GOT3 (cell line): Measurements from ENCODE around the gene TRIM17.

Source experiments
- DNase-seq: peaks from one replicate; lab custom pipeline; 2025; ENCODE audit warnings: mixed read lengths; lab: John Stamatoyannopoulos, UW

TRIM17 gene

DNA sequence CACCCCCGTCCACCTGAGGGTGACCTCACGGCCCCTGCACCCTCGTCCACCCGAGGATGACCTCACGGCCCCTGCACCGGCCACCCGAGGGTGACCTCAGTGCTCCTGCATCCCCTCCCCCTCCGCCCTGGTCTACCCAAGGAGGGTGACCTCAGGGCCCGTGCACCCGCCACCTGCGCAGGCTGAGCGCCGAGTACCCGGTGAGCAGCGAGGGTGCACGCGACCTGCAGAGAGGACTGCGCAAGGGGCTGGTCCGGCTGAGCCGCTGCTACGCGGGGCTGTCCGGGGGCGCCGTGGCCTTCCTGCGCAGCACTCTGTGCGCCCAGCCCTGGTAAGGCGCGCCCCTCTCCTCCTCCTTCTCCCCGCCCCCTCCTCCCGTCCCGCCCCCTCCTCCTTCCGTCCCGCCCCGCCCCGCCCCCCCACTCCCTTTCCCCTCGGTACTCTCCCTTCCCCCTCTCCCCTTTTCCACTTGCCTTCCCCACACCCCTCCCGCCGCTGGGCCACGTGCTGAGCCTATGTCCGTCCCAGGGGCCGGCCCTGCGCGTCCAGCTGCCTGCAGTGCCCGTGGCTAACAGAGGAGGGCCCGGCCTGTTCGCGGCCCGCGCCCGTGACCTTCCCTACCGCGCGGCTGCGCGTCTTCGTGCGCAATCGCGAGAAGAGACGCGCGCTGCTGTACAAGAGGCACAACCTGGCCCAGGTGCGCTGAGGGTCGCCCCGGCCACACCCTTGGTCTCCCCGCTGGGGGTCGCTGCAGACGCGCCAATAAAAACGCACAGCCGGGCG is 38.4 kb downstream of the TRIM17 start:
- DNase-seq = no peak

DNA sequence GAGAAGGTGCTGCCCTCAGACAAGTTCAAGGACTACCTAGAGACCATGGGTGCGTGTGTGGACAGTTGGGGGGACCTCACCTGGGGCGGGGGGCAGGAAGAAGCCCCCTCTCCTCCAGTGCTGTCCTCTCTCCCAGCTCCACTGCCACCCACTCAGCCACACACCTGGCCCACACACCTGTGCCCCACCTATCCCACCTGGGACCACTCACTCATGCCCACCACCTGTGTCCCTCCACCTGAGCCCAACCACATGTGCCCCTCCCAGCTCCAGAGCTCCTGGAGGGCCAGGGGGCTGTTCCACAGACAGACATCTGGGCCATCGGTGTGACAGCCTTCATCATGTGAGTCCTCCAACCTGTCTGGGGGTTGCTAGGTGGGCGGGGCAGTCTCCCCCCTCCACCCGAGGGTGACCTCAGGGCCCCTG is 39.0 kb downstream of the TRIM17 start:
- DNase-seq = no peak

DNA sequence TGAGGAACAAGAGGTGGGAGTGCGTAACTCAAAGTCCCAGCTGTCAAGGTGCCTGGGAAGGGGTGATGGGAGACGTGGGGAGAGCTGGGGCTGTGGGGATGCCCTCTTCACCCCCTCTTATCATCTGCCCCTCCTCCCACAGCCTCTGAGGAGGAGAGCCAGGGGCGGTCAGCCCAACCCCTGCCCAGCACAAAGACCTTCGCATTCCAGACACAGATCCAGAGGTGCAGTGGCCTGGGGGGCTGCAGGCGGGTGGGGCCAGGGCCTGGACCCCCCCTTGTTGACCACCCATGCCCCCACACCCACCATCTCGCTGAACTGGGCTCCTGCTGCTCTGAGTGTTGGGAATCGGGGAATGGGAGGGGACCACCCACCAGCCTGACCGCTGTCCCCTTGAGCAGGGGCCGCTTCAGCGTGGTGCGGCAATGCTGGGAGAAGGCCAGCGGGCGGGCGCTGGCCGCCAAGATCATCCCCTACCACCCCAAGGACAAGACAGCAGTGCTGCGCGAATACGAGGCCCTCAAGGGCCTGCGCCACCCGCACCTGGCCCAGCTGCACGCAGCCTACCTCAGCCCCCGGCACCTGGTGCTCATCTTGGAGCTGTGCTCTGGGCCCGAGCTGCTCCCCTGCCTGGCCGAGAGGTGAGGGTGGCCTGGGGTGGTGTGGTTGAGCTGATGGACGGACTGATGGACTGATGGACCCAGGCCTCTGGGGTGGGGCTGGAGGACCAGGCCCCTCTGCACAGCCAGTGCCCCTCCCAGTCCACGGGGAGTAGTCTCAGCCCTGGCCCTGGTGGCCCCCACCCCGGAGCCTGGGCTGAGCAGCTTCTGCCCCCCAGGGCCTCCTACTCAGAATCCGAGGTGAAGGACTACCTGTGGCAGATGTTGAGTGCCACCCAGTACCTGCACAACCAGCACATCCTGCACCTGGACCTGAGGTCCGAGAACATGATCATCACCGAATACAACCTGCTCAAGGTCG is 39.7 kb downstream of the TRIM17 start:
- DNase-seq = no peak

DNA sequence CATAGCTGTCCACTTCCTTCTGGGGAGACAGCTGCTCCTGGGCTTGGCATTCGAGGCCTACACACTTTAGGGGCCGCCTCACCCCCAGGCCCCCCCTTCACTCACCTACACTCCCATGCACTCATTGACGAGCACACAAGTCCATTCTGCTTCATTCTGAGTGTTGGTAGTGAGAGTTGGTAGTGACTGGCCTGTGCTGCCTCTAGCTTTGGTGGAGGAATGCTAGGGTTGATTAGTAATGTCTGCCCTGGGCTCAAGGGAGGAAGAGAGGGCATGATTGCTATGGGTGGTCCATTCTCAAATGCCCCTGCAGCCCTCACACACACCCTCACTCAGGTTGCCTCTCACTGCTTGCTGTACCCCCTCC is 40.4 kb downstream of the TRIM17 start:
- no peak for DNase-seq

DNA sequence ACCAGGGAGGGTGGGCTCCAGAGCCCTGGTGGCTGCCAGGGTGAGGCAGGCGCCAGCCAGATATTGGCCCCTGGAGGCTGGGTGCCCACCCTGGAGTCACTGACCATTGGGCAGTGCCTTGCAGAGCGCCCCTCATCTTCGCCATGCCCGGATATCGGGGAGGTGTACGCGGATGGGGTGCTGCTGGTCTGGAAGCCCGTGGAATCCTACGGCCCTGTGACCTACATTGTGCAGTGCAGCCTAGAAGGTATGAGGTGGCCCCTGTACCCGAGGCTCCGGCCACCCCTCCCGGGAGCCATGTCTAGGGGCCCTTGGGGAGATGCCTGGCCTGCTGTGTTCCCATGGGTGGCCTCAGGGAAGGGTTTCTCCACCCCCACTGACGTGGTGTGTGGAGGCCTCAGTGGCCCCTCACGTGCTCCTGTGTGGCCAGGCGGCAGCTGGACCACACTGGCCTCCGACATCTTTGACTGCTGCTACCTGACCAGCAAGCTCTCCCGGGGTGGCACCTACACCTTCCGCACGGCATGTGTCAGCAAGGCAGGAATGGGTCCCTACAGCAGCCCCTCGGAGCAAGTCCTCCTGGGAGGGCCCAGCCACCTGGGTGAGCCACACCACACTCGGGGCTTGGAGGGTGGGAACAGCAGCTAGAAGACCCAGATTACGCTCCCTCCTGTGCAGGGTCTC is 40.9 kb downstream of the TRIM17 start:
- no peak for DNase-seq

DNA sequence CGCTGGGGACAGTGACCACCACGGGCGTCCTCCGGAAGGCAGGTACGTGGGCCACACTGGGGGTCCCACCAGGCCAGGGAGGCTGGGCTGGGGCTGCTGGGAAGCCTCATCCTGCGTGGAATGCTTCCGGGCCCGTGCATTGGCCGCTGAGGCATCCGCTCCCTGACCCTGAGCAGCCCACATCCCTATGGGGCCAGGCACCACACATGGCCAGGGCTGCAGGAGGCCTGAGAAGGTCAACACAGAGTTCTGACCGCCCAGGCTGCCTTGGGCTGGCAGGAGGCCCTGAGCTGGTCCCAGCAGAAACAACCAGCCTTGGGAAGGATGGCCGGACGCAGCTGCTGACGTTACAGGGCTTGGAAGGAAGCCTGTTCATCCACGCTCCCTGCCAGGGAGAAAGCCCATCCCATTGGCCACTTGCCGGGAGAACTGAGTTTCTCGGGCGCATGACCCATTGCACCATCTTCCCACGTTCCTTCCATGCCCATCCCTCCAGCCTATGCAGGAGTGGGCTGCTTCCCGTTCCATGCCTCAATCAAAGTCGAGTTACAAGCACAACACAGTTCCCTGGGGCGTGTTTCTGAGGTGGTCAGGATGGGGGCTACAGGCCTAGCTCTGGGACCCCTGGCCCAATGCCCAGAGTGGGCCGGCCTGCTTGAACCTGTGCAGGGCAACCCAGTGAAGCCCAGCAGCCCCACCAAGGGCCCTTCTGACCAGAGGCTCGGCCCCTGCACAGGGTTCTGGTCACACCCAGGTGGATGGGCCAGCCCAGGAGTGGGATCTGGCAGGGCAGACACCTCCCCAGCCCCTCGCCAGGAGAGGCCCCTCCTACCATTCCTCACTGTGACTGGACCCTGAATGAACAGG is 41.7 kb downstream of the TRIM17 start:
- peak; percentile 97 for DNase-seq

DNA sequence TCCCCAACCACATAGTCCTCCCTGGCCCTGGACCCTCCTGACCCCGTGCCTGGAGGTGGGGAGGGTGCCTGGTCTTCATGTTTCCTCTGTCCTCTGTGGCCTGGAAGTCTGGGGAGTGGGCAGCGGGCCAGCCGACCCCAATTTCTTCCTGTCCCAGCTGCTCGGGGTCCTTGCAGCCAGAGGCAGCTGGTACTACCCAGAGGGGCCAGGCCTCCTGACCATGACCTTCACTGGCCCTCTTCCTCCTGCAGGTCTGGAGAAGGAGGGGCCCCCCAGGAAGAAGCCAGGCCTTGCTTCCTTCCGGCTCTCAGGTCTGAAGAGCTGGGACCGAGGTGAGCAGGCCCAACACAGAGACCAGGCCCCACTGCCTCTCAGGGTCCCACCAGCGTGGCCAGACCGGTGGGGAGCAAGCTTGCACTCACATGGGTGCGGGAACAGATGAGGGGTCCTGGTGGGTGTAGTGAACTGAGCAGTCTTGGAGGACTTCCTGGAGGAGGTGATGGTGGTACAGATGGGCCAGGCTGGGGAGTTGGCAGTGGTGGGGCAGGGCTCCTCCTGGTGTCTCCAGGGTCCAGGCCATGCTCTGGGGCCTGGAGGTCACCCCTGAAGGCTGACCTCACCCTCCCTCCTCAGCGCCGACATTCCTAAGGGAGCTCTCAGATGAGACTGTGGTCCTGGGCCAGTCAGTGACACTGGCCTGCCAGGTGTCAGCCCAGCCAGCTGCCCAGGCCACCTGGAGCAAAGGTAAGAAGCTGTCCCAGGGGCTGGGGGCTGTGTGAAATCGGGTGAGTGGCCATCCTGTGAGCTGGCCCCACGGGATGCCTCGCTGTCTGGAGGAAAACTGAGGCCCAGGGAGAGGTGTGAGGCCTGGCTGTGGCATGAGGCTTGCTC is 42.7 kb downstream of the TRIM17 start:
- no peak for DNase-seq

DNA sequence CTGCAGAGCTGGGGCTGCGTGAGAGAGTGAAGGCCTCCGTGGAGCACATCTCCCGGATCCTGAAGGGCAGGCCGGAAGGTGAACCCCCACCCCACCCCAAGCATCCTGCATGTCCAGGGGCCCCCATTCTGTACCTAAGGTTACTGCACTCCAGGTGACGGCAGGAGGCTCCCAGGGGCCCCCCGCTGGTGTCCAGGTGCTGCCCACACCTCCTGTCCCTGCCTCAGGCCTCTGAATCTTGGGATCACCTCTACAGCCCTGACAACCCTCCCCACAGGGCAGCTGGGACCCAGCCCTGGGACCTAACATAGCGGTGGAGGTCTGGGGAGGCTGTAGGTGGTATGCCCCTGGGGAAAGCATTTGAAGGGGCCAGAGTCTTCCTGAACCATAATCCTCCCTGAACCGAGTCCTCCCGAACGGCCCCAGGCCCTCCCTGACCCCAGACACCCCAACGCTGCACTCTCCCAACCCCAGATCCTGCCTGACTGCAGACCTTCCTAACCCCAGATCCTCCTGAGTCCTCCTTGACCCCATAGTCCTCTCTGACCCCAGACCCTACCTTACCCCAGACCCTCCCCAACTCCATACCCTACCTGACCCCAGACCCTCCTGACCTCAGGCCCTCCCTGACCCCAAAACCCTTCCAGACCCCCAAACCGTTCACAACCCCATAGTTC is 43.5 kb downstream of the TRIM17 start:
- DNase-seq = no peak

DNA sequence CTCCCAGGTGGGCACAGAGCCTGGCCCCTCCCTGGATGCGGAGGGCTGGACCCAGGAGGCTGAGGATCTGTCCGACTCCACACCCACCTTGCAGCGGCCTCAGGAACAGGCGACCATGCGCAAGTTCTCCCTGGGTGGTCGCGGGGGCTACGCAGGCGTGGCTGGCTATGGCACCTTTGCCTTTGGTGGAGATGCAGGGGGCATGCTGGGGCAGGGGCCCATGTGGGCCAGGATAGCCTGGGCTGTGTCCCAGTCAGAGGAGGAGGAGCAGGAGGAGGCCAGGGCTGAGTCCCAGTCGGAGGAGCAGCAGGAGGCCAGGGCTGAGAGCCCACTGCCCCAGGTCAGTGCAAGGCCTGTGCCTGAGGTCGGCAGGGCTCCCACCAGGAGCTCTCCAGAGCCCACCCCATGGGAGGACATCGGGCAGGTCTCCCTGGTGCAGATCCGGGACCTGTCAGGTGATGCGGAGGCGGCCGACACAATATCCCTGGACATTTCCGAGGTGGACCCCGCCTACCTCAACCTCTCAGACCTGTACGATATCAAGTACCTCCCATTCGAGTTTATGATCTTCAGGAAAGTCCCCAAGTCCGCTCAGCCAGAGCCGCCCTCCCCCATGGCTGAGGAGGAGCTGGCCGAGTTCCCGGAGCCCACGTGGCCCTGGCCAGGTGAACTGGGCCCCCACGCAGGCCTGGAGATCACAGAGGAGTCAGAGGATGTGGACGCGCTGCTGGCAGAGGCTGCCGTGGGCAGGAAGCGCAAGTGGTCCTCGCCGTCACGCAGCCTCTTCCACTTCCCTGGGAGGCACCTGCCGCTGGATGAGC is 44.3 kb downstream of the TRIM17 start:
- no peak for DNase-seq

DNA sequence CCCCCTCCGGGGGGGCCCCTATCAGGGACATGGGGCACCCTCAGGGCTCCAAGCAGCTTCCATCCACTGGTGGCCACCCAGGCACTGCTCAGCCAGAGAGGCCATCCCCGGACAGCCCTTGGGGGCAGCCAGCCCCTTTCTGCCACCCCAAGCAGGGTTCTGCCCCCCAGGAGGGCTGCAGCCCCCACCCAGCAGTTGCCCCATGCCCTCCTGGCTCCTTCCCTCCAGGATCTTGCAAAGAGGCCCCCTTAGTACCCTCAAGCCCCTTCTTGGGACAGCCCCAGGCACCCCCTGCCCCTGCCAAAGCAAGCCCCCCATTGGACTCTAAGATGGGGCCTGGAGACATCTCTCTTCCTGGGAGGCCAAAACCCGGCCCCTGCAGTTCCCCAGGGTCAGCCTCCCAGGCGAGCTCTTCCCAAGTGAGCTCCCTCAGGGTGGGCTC is 44.9 kb downstream of the TRIM17 start:
- no peak for DNase-seq

DNA sequence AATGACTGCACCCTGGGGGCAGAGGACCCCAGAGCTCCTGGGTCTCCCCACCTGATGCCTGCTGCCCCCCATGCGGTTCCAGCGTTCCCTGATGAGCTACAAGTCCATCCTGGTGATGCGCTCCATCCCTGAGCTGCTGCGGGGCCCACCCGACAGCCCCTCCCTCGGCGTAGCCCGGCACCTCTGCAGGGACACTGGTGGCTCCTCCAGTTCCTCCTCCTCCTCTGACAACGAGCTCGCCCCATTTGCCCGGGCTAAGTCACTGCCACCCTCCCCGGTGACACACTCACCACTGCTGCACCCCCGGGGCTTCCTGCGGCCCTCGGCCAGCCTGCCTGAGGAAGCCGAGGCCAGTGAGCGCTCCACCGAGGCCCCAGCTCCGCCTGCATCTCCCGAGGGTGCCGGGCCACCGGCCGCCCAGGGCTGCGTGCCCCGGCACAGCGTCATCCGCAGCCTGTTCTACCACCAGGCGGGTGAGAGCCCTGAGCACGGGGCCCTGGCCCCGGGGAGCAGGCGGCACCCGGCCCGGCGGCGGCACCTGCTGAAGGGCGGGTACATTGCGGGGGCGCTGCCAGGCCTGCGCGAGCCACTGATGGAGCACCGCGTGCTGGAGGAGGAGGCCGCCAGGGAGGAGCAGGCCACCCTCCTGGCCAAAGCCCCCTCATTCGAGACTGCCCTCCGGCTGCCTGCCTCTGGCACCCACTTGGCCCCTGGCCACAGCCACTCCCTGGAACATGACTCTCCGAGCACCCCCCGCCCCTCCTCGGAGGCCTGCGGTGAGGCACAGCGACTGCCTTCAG is 45.5 kb downstream of the TRIM17 start:
- DNase-seq = no peak

DNA sequence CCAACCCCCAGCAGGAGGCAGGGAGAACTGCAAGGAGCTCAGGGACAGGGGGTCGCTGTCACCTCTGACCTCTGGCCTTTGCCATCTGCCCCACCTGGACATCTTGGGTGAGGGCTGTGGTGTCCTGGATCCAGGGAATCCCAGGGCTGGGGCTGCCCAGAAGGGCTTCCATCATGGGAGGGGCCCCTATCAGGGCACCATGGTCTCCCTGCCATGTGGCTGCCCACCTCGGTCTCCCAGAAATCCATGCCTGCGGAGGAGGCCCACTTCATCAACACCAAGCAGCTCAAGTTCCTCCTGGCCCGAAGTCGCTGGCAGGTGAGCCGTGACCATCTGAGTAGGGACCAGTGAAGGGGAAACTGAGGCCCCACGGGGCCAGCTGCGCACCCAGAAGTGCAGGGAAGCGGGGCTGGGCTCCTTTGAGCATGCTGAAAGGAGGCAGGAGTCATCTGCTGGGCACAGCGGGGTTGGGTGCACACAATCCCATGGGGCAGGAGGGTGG is 46.2 kb downstream of the TRIM17 start:
- no peak for DNase-seq

DNA sequence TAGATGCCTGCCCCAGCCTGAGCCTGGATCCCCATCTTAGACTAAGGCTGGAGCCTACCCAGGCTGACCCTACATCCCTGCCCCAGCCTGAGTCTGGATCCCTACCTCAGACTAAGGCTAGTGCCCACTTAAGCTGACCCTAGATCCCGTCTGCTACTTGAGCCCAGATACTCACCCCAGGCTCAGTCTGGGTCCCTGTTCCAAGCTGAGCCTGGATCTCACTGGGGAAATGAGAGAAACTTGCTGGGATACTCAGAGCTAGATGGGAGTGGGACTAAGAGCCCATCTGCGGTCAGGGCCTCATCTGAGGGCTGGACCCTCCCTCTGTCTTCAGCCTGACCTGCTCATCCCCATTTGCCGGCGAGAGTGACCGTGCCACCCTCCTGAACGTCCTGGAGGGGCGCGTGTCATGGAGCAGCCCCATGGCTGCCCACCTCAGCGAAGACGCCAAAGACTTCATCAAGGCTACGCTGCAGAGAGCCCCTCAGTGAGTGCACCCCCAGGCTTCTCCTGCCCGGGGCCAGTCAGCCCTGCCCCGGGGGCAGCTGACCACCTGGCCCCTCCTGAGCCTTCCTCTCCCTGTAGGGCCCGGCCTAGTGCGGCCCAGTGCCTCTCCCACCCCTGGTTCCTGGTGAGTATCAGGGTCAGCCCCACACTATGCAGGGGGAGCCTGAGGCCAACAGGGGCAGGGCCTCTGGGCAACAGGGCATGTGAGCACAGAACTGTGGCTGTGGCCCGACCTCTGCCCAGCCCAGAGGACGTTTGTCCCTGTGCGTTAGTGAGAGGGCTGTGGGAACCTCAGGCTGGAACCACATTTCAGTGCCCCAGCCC is 46.8 kb downstream of the TRIM17 start:
- no peak for DNase-seq

DNA sequence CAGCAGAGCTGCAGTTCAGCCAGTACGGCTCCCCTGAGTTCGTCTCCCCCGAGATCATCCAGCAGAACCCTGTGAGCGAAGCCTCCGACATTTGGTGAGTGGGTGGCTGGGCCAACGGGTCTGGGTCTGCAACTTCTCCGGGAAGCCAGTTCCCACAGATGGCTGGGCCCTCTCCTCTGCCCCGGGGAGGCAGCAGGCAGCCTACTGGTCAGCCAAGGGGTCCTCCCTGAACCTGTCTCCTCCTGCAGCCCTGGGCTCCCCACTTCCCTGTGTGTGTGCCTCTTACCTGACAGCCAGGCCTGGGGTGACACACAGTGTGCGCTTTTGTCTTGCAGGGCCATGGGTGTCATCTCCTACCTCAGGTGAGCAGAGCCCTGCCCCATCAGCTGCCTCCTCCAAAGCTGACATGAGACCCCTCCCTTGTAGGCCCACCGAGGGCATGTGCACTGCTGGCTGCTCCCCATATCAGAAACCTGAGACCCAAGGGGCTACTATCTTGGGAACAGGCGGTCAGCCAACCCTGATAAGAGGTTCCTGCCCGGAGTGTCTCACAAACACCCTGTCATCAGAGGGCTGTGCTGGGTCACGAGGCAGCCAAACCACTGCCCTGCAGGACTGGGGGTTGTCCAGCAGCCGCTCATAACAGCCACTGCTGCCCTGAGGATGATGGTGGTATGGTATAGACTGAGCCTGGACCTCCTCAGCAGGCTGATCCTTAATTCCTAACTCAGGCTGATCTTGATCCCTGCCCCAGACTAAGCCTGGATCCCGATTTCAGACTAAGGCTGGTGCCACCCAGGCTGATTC is 47.7 kb downstream of the TRIM17 start:
- no peak for DNase-seq

DNA sequence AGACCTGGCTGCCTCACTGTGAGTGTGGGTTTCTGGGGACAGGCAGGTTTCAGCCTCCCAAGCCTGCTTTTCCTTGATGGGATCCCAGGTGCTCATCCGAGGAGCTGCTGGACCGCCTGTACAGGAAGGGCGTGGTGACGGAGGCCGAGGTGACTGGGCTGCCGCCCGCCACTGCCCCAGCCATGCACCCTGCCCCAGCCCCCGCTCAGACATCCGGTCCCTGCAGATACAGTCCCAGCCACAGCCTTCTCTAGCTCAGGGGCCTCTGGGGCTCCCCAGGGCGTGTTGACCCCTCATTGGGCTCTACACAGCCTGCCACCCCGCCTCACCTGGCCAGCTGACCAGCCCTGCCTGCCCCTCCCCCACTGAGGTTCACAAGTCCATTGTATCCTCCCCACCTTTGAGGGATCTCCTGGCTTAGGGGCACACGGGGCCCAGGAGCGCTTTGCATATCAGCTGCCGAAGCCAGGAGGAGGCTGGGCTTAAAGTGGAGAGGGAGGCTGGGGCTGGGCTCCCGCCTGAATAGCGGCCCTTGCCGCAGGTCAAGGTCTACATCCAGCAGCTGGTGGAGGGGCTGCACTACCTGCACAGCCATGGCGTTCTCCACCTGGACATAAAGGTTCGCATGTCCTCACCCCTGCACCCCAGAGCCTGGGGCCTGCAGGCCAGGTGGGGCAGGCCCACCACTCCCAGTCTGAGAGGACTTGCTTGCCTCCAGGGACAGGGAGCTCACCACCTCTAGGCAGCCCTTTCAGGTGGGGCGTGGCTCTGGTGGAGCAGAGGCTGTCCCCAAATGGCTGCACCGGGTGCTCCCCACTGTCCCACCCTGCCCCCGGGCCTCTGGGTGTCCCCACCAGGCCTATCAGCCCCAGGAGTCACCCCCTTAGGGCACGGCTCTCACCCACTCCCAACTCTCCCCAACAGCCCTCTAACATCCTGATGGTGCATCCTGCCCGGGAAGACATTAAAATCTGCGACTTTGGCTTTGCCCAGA is 48.6 kb downstream of the TRIM17 start:
- DNase-seq = no peak
